ENCODE results near the gene OR2L3.

OR2L3 gene, protein sequence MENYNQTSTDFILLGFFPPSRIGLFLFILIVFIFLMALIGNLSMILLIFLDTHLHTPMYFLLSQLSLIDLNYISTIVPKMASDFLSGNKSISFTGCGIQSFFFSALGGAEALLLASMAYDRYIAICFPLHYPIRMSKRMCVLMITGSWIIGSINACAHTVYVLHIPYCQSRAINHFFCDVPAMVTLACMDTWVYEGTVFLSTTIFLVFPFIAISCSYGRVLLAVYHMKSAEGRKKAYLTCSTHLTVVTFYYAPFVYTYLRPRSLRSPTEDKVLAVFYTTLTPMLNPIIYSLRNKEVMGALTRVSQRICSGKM

GRCh38 chr1:248046536-248046935 is at the start of gene OR2L3:
Gene OR2L3, plus strand, starts transcription at chr1:248046836. Its CDS starts 13,846 bp downstream, at chr1:248060682.
- no peak for TF ChIP-seq CTCF (IDR thresholded peaks at IDR 0.05; ENCODE audit: borderline replicate concordance, control extremely low read depth, extremely low read depth, insufficient read depth, missing control alignments)
- no peak for DNase-seq (ENCODE audit: low spot score)
- in situ Hi-C loops (cut with MboI; ENCODE audit: low sequenced_read_pairs, unreplicated experiment): no loop called here

DNA sequence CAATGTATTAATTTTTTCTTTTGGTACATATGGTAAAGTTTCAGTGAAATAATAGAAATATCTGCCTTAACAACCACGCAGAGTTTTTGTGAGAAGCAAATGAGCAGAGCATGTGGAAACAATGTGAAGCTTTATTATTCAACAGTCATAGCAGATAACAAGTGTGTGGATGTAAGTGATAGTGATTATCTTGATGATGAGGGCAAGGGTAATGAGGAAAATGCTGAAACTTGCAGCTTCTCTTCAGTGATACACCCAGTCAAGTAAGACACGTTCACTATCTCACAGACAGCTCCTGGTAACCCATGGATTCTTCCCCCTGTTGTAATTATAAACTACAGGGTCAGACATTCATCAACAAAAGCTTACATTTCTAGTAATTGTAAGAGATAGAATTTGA is 47.8 kb upstream of the OR2L3 start:
- TF ChIP-seq CTCF (IDR thresholded peaks at IDR 0.05; ENCODE audit: borderline replicate concordance, control extremely low read depth, extremely low read depth, insufficient read depth, missing control alignments): no peak
- in situ Hi-C loops (cut with MboI; ENCODE audit: low sequenced_read_pairs, unreplicated experiment): no loop called here
- DNase-seq (ENCODE audit: low spot score): no peak

GRCh38 chr1:248000169-248000568 is 46.5 kb upstream of the OR2L3 start:
- in situ Hi-C loops (cut with MboI; ENCODE audit: low sequenced_read_pairs, unreplicated experiment): no loop called here
- TF ChIP-seq CTCF (IDR thresholded peaks at IDR 0.05; ENCODE audit: borderline replicate concordance, control extremely low read depth, extremely low read depth, insufficient read depth, missing control alignments): no peak
- no peak for DNase-seq (ENCODE audit: low spot score)

GRCh38 chr1:248007778-248008177 is 38.9 kb upstream of the OR2L3 start:
- TF ChIP-seq CTCF (IDR thresholded peaks at IDR 0.05; ENCODE audit: borderline replicate concordance, control extremely low read depth, extremely low read depth, insufficient read depth, missing control alignments): no peak
- DNase-seq (ENCODE audit: low spot score): no peak
- in situ Hi-C loops (cut with MboI; ENCODE audit: low sequenced_read_pairs, unreplicated experiment): no loop called here

GRCh38 chr1:248009681-248010080 is 37.0 kb upstream of the OR2L3 start:
- DNase-seq (ENCODE audit: low spot score): no peak
- no peak for TF ChIP-seq CTCF (IDR thresholded peaks at IDR 0.05; ENCODE audit: borderline replicate concordance, control extremely low read depth, extremely low read depth, insufficient read depth, missing control alignments)
- in situ Hi-C loops (cut with MboI; ENCODE audit: low sequenced_read_pairs, unreplicated experiment): no loop called here

GRCh38 chr1:248013229-248013710 is 33.4 kb upstream of the OR2L3 start, which contains the start of gene OR2L5:
Gene OR2L5, plus strand, starts transcription at chr1:248013660. Its CDS starts 8,288 bp downstream, at chr1:248021948.
- TF ChIP-seq CTCF (IDR thresholded peaks at IDR 0.05; ENCODE audit: borderline replicate concordance, control extremely low read depth, extremely low read depth, insufficient read depth, missing control alignments): no peak
- in situ Hi-C loops (cut with MboI; ENCODE audit: low sequenced_read_pairs, unreplicated experiment): no loop called here
- DNase-seq (ENCODE audit: low spot score): no peak
